ENCODE results near the gene PDE11A.
"Not testable (repeated sequence)": the region's sequence is repeated elsewhere in the genome, so short reads cannot be mapped to it uniquely, and the experiment has no call there.

The PDE11A gene

GRCh38 chr2:177857538-177857937, 215.0 kb downstream of the PDE11A start:
- no peak overlapping the region for H3K4me3 ChIP-seq (ENCODE audit: control insufficient read depth, low read depth, low read length)
- no peak for DNase-seq (ENCODE audit: low read depth)
- no peak for TF ChIP-seq CTCF (IDR thresholded peaks at IDR 0.05; ENCODE audit: control insufficient read depth, insufficient read depth, low read depth, low read length, missing control alignments)

- no peak for TF ChIP-seq CTCF (IDR thresholded peaks at IDR 0.05; ENCODE audit: control insufficient read depth, insufficient read depth, low read depth, low read length, missing control alignments)
- no peak overlapping the region for H3K4me3 ChIP-seq (ENCODE audit: control insufficient read depth, low read depth, low read length)
- DNase-seq (ENCODE audit: low read depth): no peak
These were observed 220.2 kb downstream of the PDE11A start for GRCh38 chr2:177852389-177852788.

- TF ChIP-seq CTCF (IDR thresholded peaks at IDR 0.05; ENCODE audit: control insufficient read depth, insufficient read depth, low read depth, low read length, missing control alignments): no peak
- DNase-seq (ENCODE audit: low read depth): no peak
- no peak overlapping the region for H3K4me3 ChIP-seq (ENCODE audit: control insufficient read depth, low read depth, low read length)
These were observed 229.4 kb downstream of the PDE11A start for GRCh38 chr2:177843188-177843587.

GRCh38 chr2:177842243-177842642, 230.3 kb downstream of the PDE11A start:
- no peak for DNase-seq (ENCODE audit: low read depth)
- no peak overlapping the region for H3K4me3 ChIP-seq (ENCODE audit: control insufficient read depth, low read depth, low read length)
- TF ChIP-seq CTCF (IDR thresholded peaks at IDR 0.05; ENCODE audit: control insufficient read depth, insufficient read depth, low read depth, low read length, missing control alignments): no peak

GRCh38 chr2:177835418-177836204, 237.0 kb downstream of the PDE11A start:
- DNase-seq (ENCODE audit: low read depth); H3K4me3 ChIP-seq (ENCODE audit: control insufficient read depth, low read depth, low read length): not testable (repeated sequence)

- no peak for TF ChIP-seq CTCF (IDR thresholded peaks at IDR 0.05; ENCODE audit: control insufficient read depth, insufficient read depth, low read depth, low read length, missing control alignments)
- H3K4me3 ChIP-seq (ENCODE audit: control insufficient read depth, low read depth, low read length): no peak overlapping the region
- DNase-seq (ENCODE audit: low read depth): no peak
These were observed 239.8 kb downstream of the PDE11A start for GRCh38 chr2:177832611-177833433.

- no peak overlapping the region for H3K4me3 ChIP-seq (ENCODE audit: control insufficient read depth, low read depth, low read length)
- no peak for TF ChIP-seq CTCF (IDR thresholded peaks at IDR 0.05; ENCODE audit: control insufficient read depth, insufficient read depth, low read depth, low read length, missing control alignments)
- DNase-seq (ENCODE audit: low read depth): no peak
These were observed 241.6 kb downstream of the PDE11A start for GRCh38 chr2:177830881-177831386.

Measured in AG09309 (cell line).